RWPE2 (cell line): Measurements from ENCODE around the gene LBX2.

Source experiments
- ATAC-seq: fragments of 200-7000 bp; cut with Tn5 transposase; 3 replicates; pipeline ENCODE4 v1.9.1; 2021; ENCODE audit warnings: low read depth
- DNase-seq: peaks from one replicate; pipeline ENCODE4 v3.0.0-alpha.2; 2020; ENCODE audit warnings: low spot score
- H3K27ac ChIP-seq: fragments of 450-650 bp; 2 replicates; pipeline ENCODE4 v1.5.1; 2017; ENCODE audit warnings: mild to moderate bottlenecking; ENCODE audit not compliant: poor library complexity, severe bottlenecking
- H3K27me3 ChIP-seq: fragments of 250-450 bp; sonication (Bioruptor Pico); 2 replicates; pipeline ENCODE4 v1.5.1; 2021; ENCODE audit warnings: mild to moderate bottlenecking, moderate library complexity; ENCODE audit not compliant: insufficient read depth, poor library complexity, severe bottlenecking
- H3K36me3 ChIP-seq: fragments of 250-450 bp; sonication (Bioruptor Pico); 2 replicates; pipeline ENCODE4 v1.5.1; 2020; ENCODE audit warnings: low read depth, mild to moderate bottlenecking, moderate library complexity
- H3K4me1 ChIP-seq: fragments of 250-450 bp; sonication (Bioruptor Pico); 2 replicates; pipeline ENCODE4 v1.5.1; 2021; ENCODE audit warnings: mild to moderate bottlenecking, moderate library complexity; ENCODE audit not compliant: insufficient read depth, poor library complexity, severe bottlenecking
- H3K4me3 ChIP-seq: fragments of 250-450 bp; sonication (Bioruptor Pico); 2 replicates; pipeline ENCODE4 v1.5.1; 2021; ENCODE audit warnings: mild to moderate bottlenecking, moderate library complexity; ENCODE audit not compliant: severe bottlenecking
- H3K9me3 ChIP-seq: fragments of 250-450 bp; sonication (Bioruptor Pico); 2 replicates; pipeline ENCODE4 v1.5.1; 2021; ENCODE audit warnings: mild to moderate bottlenecking, moderate library complexity; ENCODE audit not compliant: severe bottlenecking
- CTCF ChIP-seq: fragments of 450-650 bp; IDR thresholded peaks from one replicate; pipeline ENCODE4 v1.5.1; 2017; ENCODE audit warnings: mild to moderate bottlenecking, moderate library complexity; ENCODE audit not compliant: poor library complexity, severe bottlenecking

The LBX2 gene

GRCh38 chr2:74540291-74540690, 40.9 kb upstream of the LBX2 start:
- no peak for ATAC-seq
- H3K27ac ChIP-seq, result no peak overlapping the region
- H3K4me1 ChIP-seq, result peaks cover 7% of the 10 kb centered on the region
- TF ChIP-seq CTCF, result no peak
- no peaks in the 10 kb centered on the region for H3K9me3 ChIP-seq
- H3K27me3 ChIP-seq, result no peaks in the 10 kb centered on the region
- no peak overlapping the region for H3K4me3 ChIP-seq
- DNase-seq, result no peak
- no peaks in the 10 kb centered on the region for H3K36me3 ChIP-seq

GRCh38 chr2:74538881-74539339, 39.5 kb upstream of the LBX2 start:
- ATAC-seq (no peak), DNase-seq (no peak)
- Histone ChIP-seq H3K27ac (no peak overlapping the region), H3K27me3 (no peaks in the 10 kb centered on the region), H3K4me1 (peaks cover 7% of the 10 kb centered on the region), H3K36me3 (no peaks in the 10 kb centered on the region), H3K9me3 (no peaks in the 10 kb centered on the region), H3K4me3 (no peak overlapping the region)
- no peak for TF ChIP-seq CTCF

GRCh38 chr2:74537140-74537539, 37.7 kb upstream of the LBX2 start:
- Histone ChIP-seq H3K4me3 (no peak overlapping the region), H3K27me3 (no peaks in the 10 kb centered on the region), H3K36me3 (peaks cover 8% of the 10 kb centered on the region; the same call in 1 of the 2 replicates), H3K4me1 (peaks cover 7% of the 10 kb centered on the region), H3K27ac (no peak overlapping the region), H3K9me3 (no peaks in the 10 kb centered on the region)
- no peak for DNase-seq
- no peak for TF ChIP-seq CTCF
- peak; percentile 53 for ATAC-seq

DNA sequence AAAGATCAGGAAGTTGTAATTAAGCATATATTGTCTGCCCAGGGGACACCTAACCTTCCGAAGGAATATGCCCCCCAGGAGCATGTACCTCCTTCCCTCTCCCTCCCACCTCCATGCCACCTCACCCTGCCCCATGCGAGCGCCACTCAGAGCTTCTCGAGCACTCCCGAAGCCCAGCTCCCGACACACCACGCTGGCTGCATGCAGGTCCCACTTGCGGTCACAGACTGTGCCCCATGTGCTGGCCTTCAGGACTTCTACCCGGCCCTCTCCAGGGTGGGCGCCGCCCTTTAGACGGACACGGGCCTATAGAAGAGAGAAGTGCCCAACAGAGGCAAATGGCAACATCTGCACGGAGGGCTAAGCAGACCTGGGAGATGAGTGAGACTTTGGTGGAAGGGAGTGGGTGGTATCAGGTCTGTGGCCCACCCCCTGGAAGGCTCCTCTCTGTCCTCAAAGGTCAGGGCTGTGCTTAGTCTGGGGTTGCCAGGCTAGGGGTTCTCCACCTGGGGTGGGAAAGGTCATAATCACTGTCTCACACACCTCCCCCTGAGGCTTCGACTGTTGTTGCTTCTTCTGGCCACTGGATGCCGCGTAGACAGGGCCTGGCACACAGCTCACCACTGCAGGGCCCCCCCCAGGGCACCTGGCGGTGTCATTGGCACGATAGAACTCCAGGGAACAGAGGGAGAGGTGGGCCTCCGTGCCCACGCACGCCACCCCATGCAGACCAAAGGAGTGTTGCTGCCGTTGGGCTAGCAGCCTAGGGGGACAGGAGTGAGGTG, 37.0 kb upstream of the LBX2 start:
- peaks cover 11% of the 10 kb centered on the region; the same call in 1 of the 2 replicates for H3K36me3 ChIP-seq
- no peak overlapping the region for H3K4me3 ChIP-seq
- H3K9me3 ChIP-seq, result no peaks in the 10 kb centered on the region
- TF ChIP-seq CTCF, result no peak
- DNase-seq, result no peak
- no peak overlapping the region for H3K27ac ChIP-seq
- H3K4me1 ChIP-seq, result peaks cover 7% of the 10 kb centered on the region
- no peak for ATAC-seq
- no peaks in the 10 kb centered on the region for H3K27me3 ChIP-seq

DNA sequence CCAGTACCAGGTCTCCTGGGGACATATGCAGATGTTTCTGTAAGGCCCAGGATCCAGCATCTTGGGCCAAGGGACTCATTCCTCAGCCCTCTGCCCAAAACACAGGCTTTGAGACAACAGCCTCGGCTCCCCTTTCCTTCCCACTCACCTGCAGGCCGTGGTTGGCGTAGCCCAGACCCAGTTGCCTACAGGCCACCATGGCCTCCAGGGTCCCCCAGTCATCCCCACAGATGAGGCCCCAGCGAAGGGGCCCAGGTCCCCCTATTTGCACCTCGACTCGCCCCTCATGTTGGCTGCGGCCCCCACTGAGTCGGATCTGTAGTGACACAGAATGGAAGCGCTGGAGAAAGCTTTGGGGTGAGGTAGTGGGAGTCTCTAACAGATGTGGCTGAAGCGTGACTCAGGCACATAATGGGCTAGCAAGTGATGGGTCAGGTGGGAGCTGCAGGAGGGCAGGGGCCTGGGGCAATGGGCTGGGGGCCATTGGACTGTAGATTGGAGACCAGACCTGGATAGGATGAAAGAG, 36.1 kb upstream of the LBX2 start:
- Histone ChIP-seq H3K4me1 (peaks cover 7% of the 10 kb centered on the region), H3K27me3 (no peaks in the 10 kb centered on the region), H3K9me3 (no peaks in the 10 kb centered on the region), H3K4me3 (no peak overlapping the region), H3K27ac (no peak overlapping the region), H3K36me3 (peaks cover 11% of the 10 kb centered on the region; the same call in 1 of the 2 replicates)
- no peak for ATAC-seq
- DNase-seq, result no peak
- TF ChIP-seq CTCF, result no peak
